GM19463 (cell line): ENCODE data around the gene IRS2.

Source experiments
- ATAC-seq: cut with Tn5 transposase; IDR thresholded peaks from one replicate; pipeline ENCODE4 v1.9.1; 2021; ENCODE audit warnings: mild to moderate bottlenecking, moderate library complexity; ENCODE audit not compliant: unreplicated experiment

The IRS2 gene

DNA sequence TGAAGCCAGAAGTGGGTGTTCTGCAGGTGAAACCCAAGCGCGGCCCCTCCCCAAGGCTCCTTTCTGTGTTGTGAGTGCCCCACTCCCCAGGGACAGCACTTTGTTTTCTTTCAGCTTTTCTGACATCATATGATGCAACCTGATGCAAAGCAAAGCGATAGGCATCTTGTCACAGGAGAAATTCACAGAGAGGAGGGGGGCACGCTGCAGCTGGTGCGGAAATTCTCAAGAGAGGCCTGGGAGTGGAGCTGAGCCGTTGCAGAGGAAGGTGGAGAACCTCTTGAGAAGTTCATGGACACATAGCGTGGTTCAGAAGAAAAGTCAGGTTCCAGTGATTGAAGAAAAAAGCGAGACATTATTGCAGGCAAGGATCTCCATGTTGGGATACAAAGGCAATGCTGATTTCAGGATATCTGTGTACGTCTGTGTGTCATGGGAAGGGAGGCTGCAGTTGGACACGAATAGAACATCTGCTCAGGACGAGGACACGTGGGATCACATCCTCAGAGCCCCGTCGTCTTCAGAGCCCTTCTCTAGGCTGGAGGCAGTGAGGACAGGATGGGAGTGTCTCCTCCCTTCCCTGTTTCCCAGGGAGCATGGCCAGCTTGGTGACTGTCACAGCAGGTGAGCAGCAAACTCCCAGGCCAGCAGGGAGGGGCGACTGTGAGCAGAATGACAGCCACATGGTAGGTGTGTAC, 79.2 kb downstream of the IRS2 start:
- no peak for ATAC-seq

GRCh38 chr13:109706015-109706715, 80.2 kb downstream of the IRS2 start:
- no peak for ATAC-seq

DNA sequence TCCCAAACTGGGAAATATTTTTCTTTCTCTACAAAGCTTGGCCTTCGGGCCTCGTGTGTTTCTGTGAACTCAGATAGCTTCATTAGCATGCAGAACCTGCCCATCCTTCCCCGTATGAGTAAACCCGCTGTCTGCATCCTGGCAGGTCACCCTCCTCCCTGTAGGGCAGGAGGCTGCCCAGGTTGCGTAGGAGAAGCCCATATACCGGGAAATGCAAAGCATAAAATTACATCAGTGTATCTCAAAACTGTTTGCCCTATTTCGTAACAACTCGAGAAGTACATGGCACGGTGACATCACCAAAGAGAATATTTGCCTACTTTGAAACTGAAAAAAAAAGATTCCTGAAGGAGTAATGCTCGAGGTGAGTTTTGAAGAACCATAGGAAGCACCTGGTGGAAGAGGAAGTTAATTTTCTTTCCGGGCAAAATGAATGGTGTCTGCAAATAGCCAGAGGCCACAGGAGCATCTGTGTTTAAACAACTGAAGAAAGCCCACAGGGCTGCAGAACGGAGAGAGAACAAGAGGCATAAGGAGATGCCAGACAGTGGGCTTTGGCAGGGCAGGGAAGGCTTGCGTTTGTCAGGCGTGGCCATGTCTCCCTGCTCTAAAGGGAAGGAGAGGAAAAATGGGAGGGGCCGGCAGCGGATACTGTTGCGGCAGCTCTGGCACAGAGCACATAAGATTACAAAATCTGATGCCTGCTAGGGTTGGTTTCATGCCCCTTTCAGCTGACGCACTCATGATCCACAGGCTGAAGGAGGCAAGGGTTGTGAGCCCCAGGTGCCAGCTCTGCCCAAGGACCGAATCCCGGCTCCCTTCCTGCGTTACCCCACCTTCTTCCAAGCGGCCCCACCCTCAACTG, 81.4 kb downstream of the IRS2 start:
- ATAC-seq, result no peak

DNA sequence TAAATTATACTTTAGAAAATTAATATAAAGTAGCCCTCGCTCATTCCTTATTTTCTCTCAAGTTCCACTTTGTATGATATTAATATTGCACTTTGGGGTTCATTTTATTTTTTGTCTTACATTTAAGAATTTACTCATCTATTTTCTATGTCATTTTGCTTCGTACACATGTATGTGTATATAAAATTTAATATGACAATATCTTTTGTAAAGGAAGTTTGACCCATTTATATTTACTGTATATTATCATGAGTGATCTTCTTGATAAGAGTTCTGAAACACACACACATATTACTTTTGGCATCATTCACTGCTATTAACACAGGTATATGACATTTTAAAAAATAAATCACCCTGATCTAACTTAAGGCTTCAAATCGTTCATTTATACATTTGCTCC, 83.1 kb downstream of the IRS2 start:
- ATAC-seq, result no peak
